Right lobe of liver (tissue), 4 donors: ENCODE results near the gene ABCB6.

Experiments
- CTCF ChIP-seq, 4 donors: fragments of 200-600 bp in 3 of 4; fragments of 450-650 bp in 1 of 4; IDR thresholded peaks; one replicate each; pipeline versions ENCODE4 v1.5.1 to v1.8.0; 2016 to 2022; ENCODE audit warnings: antibody characterized with exemption in 4 of 4, mild to moderate bottlenecking in 2 of 4
- POLR2A ChIP-seq: fragments of 450-650 bp; IDR thresholded peaks from one replicate; pipeline ENCODE4 v1.6.1; 2017; ENCODE audit warnings: antibody characterized with exemption, mild to moderate bottlenecking
- donor health status: DM: no; HTN: no; CAD: no.
- donor health status: DM: no; HTN: no; CAD: no.
- donor health status: DM: no; HTN: yes; CAD: no.

- no peak for TF ChIP-seq CTCF (IDR thresholded peaks at IDR 0.05)
- TF ChIP-seq POLR2A: no peak
These were observed 3.3 kb upstream of the ABCB6 start for GRCh38 chr2:219221957-219222518.
